Measurements from ENCODE around the gene WNT7B. TPM values are rescaled to one million over a fixed set of nuclear protein-coding genes. Genes with fewer than 3 reads are reported as not detected.

Gene WNT7B
- total RNA-seq, 2 experiments from 2014 or later: not detected

DNA sequence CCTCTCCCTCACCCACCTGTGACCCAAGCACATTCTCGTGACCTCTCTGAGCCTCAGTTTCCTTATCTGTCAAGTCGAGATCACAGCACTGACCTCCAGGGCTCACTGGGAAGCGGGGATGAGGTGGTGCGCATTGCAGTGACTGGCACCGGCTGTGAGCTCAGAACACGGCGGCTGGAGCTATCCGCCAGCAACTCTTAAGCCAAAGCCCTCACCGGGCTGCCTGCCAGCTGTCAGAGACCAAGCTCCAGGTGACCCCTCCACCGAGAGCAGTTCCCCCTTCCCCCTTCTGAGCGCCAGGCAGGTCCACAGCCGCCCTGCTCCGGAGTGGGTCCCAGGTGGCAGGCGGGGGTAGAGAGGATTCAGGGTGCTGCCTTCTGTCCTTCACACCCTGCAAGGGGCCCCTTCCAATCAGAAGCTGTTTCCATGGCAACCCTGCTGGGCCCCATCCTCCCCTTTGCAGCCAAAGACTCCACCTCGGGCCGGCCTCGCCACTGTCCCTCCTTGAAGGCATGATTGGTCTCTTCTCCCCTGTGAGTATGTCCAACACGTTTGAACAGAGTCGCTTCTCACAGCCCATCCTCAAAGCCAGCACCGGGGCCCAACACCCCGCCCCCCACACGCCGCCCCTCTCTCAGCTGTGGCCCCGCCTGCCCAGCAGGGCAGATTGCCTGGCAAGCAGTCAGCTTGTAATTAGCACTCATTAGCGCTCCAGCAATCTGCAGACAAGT is 98.7 kb downstream of the WNT7B start:
- Mint-ChIP-seq H3K36me3 (ENCODE audit: low read depth) (no peaks in the 10 kb centered on the region), H3K4me1 (ENCODE audit: low read depth) (no peaks in the 10 kb centered on the region), H3K4me3 (no peak overlapping the region), H3K27ac (no peak overlapping the region), H3K27me3 (peaks cover 45% of the 10 kb centered on the region), H3K9me3 (no peaks in the 10 kb centered on the region)
- Histone ChIP-seq H3K4me3 (ENCODE audit: low read length) (no peak overlapping the region), H3K9me3 (ENCODE audit: control insufficient read depth in 1 of 2, insufficient read depth in 1 of 2, low read length in 2 of 2) (peaks cover 2 to 29% of the 10 kb centered on the region in 2 experiments), H3K27ac (ENCODE audit: low read depth in 1 of 2, low read length in 2 of 2) (no peak overlapping the region), H3K4me1 (ENCODE audit: insufficient read depth, low read length) (no peaks in the 10 kb centered on the region), H3K27me3 (ENCODE audit: control insufficient read depth in 1 of 2, insufficient read depth in 2 of 2, low read length in 2 of 2) (peaks cover 39 to 44% of the 10 kb centered on the region in 2 experiments), H3K36me3 (ENCODE audit: insufficient read depth, low read length) (no peaks in the 10 kb centered on the region)
- intact Hi-C loops (cut with DNase I, micrococcal nuclease): no loop called here
- POLR2A ChIA-PET: no interaction called here
- no peak for ATAC-seq (ENCODE audit: poor library complexity)
- CTCF ChIA-PET: no interaction called here
- TF ChIP-seq, protein P1, sequence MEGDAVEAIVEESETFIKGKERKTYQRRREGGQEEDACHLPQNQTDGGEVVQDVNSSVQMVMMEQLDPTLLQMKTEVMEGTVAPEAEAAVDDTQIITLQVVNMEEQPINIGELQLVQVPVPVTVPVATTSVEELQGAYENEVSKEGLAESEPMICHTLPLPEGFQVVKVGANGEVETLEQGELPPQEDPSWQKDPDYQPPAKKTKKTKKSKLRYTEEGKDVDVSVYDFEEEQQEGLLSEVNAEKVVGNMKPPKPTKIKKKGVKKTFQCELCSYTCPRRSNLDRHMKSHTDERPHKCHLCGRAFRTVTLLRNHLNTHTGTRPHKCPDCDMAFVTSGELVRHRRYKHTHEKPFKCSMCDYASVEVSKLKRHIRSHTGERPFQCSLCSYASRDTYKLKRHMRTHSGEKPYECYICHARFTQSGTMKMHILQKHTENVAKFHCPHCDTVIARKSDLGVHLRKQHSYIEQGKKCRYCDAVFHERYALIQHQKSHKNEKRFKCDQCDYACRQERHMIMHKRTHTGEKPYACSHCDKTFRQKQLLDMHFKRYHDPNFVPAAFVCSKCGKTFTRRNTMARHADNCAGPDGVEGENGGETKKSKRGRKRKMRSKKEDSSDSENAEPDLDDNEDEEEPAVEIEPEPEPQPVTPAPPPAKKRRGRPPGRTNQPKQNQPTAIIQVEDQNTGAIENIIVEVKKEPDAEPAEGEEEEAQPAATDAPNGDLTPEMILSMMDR (IDR thresholded peaks at IDR 0.05): no peak
- no peak for DNase-seq

DNA sequence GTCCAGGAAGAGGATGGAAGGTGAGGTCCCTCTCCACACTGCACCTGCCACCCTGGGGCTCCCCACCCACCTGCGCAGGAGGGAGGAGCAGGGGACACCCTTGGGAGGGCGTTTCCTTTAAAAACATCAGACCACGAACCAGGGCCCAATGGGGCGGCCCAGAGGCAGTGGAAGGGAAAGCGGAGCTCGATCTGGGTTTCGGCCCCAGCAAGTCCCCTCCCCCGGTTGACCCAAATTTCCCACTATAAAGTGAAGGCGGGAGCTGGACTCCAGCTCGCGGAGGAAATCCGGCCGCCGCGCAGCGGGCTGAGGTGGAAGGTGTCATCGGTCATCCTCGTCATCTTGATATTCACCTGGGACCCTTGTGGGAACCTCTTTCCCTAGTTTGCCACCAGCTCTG is 99.3 kb downstream of the WNT7B start:
- DNase-seq (peak in 1 of 14 experiments; percentile 19), ATAC-seq (ENCODE audit: poor library complexity) (no peak)
- peaks cover 39 to 40% of the 10 kb centered on the region in 2 experiments for H3K27me3 ChIP-seq (ENCODE audit: control insufficient read depth in 1 of 2, insufficient read depth in 2 of 2, low read length in 2 of 2)
- no peaks in the 10 kb centered on the region for H3K4me1 ChIP-seq (ENCODE audit: insufficient read depth, low read length)
- H3K36me3 ChIP-seq (ENCODE audit: insufficient read depth, low read length): no peaks in the 10 kb centered on the region
- no peak overlapping the region for H3K4me3 Mint-ChIP-seq
- H3K4me3 ChIP-seq (ENCODE audit: low read length): no peak overlapping the region
- H3K4me1 Mint-ChIP-seq (ENCODE audit: low read depth): no peaks in the 10 kb centered on the region
- peaks cover 8 to 24% of the 10 kb centered on the region in 2 experiments for H3K9me3 ChIP-seq (ENCODE audit: control insufficient read depth in 1 of 2, insufficient read depth in 1 of 2, low read length in 2 of 2)
- H3K27me3 Mint-ChIP-seq: peaks cover 45% of the 10 kb centered on the region
- intact Hi-C loops (cut with DNase I, micrococcal nuclease): no loop called here
- TF ChIP-seq, protein P1 (IDR thresholded peaks at IDR 0.05): no peak
- H3K9me3 Mint-ChIP-seq: no peaks in the 10 kb centered on the region
- ChIA-PET CTCF (interaction anchor here (0.6 kb wide), 1 partner anchor 147 kb away, joined by 3 read pairs; no protein-coding TSS in a partner anchor), POLR2A (no interaction called here)
- H3K27ac Mint-ChIP-seq: no peak overlapping the region
- H3K36me3 Mint-ChIP-seq (ENCODE audit: low read depth): no peaks in the 10 kb centered on the region
- no peak overlapping the region for H3K27ac ChIP-seq (ENCODE audit: low read depth in 1 of 2, low read length in 2 of 2)

DNA sequence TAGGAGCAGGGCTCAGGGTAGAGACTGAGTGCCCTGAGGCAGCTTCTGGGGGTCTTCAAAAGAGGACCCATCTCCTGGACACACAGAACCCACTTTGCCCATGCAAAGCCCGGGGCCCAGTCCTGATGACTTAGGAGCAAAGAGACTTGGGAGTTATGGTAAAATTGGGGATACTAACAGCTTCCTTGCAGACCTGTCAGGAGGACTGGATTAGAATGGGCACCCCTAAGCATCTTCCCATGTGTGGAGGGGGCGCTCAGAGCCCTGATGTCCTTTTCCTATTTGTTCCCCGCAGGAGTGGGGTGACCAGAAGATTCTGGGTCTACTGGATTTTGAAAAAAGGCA is 100.0 kb downstream of the WNT7B start:
- intact Hi-C loops (cut with DNase I, micrococcal nuclease): no loop called here
- ChIA-PET CTCF (interaction anchor here (0.6 kb wide), 1 partner anchor 147 kb away, joined by 3 read pairs; no protein-coding TSS in a partner anchor), POLR2A (no interaction called here)
- Mint-ChIP-seq H3K4me1 (ENCODE audit: low read depth) (no peaks in the 10 kb centered on the region), H3K27ac (no peak overlapping the region), H3K27me3 (peaks cover 38% of the 10 kb centered on the region), H3K36me3 (ENCODE audit: low read depth) (no peaks in the 10 kb centered on the region), H3K9me3 (no peaks in the 10 kb centered on the region), H3K4me3 (no peak overlapping the region)
- TF ChIP-seq, protein P1 (IDR thresholded peaks at IDR 0.05): no peak
- Histone ChIP-seq H3K27me3 (ENCODE audit: control insufficient read depth in 1 of 2, insufficient read depth in 2 of 2, low read length in 2 of 2) (peaks cover 33 to 37% of the 10 kb centered on the region in 2 experiments), H3K27ac (ENCODE audit: low read depth in 1 of 2, low read length in 2 of 2) (no peak overlapping the region), H3K9me3 (ENCODE audit: control insufficient read depth in 1 of 2, insufficient read depth in 1 of 2, low read length in 2 of 2) (peaks cover 12 to 22% of the 10 kb centered on the region in 2 experiments), H3K4me3 (ENCODE audit: low read length) (no peak overlapping the region), H3K4me1 (ENCODE audit: insufficient read depth, low read length) (no peaks in the 10 kb centered on the region), H3K36me3 (ENCODE audit: insufficient read depth, low read length) (no peaks in the 10 kb centered on the region)
- DNase-seq (no peak), ATAC-seq (ENCODE audit: poor library complexity) (no peak)

All from CD4-positive, alpha-beta T cell (primary cell).